HG03457 (cell line): ENCODE data around the gene ZW10.

Source experiments
- ATAC-seq: cut with Tn5 transposase; IDR thresholded peaks from one replicate; pipeline ENCODE4 v1.9.1; 2021; ENCODE audit warnings: moderate number of reproducible peaks; ENCODE audit not compliant: unreplicated experiment

Gene ZW10

GRCh38 chr11:113698515-113698914 is 75.0 kb downstream of the ZW10 start:
- ATAC-seq, result no peak

- no peak for ATAC-seq
Measured at GRCh38 chr11:113697756-113698407, 75.6 kb downstream of the ZW10 start.

- no peak for ATAC-seq
Measured at GRCh38 chr11:113697111-113697510, 76.4 kb downstream of the ZW10 start.

GRCh38 chr11:113695207-113695606 is 78.3 kb downstream of the ZW10 start:
- no peak for ATAC-seq

GRCh38 chr11:113694390-113694789 is 79.1 kb downstream of the ZW10 start:
- no peak for ATAC-seq

- ATAC-seq, result no peak
Measured at GRCh38 chr11:113693030-113693429, 80.5 kb downstream of the ZW10 start.

- ATAC-seq, result no peak
Measured at GRCh38 chr11:113690619-113691569, 82.6 kb downstream of the ZW10 start.

- no peak for ATAC-seq
Measured at GRCh38 chr11:113689768-113690618, 83.5 kb downstream of the ZW10 start.

GRCh38 chr11:113685654-113686359 is 87.7 kb downstream of the ZW10 start:
- ATAC-seq, result no peak

- no peak for ATAC-seq
Measured at GRCh38 chr11:113684496-113684895, 89.0 kb downstream of the ZW10 start.

GRCh38 chr11:113683481-113684046 is 89.9 kb downstream of the ZW10 start:
- ATAC-seq, result no peak
